ENCODE results near the gene CLNK. TPM values are rescaled to one million over a fixed set of nuclear protein-coding genes. Genes with fewer than 3 reads are reported as not detected.

The CLNK gene
- total and polyA plus RNA-seq, 2 of the 8 experiments (the other 6 are each of a cell fraction or from before 2014, with no cell fraction given): not detected

DNA sequence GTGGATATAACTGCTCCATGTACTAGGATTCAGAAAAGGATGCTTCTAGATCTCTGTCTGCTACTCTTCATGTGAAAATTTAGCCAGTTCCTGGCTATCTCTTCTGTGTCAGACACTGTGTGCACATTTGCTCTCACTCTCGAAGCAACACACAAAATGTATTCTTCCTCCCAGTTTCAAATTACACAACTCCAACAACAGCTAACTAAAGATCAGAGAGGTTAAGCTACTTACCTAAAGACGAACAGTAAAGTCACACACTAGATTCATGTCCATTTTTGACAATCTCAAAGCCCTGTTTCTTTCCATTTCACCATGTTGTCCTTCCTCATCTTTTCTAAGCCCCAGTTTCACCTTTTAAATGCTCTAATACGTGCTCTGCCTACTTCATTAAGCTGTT, 2.2 kb downstream of the CLNK start:
- no peak overlapping the region for H3K4ac ChIP-seq (replicated peaks; ENCODE audit: insufficient read length, low read depth, low read length)
- no peak overlapping the region for H2BK15ac ChIP-seq (ENCODE audit: low read length)
- H2BK5ac ChIP-seq (ENCODE audit: low read depth, low read length): no peak overlapping the region
- no peak overlapping the region for H3K4me2 ChIP-seq (ENCODE audit: insufficient read depth in 1 of 2, low read depth in 2 of 2, low read length in 2 of 2)
- no peak overlapping the region for H3K9ac ChIP-seq (replicated peaks in 1 of 4; ENCODE audit: extremely low read depth in 1 of 4, low read depth in 3 of 4, low read length in 3 of 4)
- H3K14ac ChIP-seq (ENCODE audit: insufficient read length): no peak overlapping the region
- H2BK20ac ChIP-seq (ENCODE audit: low read length): no peak overlapping the region
- no peak overlapping the region for H3K27ac ChIP-seq (ENCODE audit: low read depth, low read length)
- POLR2A ChIA-PET (ENCODE audit: partially characterized antibody): no interaction called here
- DNase-seq (ENCODE audit: low read depth in 1 of 2, low spot score in 2 of 2) (no peak), FAIRE-seq (no peak)
- no peak overlapping the region for H2AK5ac ChIP-seq (ENCODE audit: low read depth, low read length)
- H3K23ac ChIP-seq (ENCODE audit: insufficient read length): no peak overlapping the region
- no peaks in the 10 kb centered on the region for H3K79me1 ChIP-seq (ENCODE audit: low read depth, low read length)
- H2AFZ ChIP-seq (ENCODE audit: low read length): no peak overlapping the region
- no peak overlapping the region for H2BK120ac ChIP-seq (replicated peaks; ENCODE audit: low read depth, low read length)
- 91% methylated on average over 3 of the region's 3 CpGs; no CpG with 5 or more reads in 1 of the 2 experiments for WGBS, 2 experiments (ENCODE audit: extremely low coverage in 1 of 2, insufficient coverage in 1 of 2, insufficient read length in 1 of 2, insufficient replicate concordance in 2 of 2, low coverage in 1 of 2, low lambda C conversion rate in 2 of 2, missing lambda C conversion rate in 1 of 2)
- H3K9me3 ChIP-seq (ENCODE audit: insufficient read depth in 2 of 2, low read depth in 1 of 2, low read length in 1 of 2): no peaks in the 10 kb centered on the region
- H2BK12ac ChIP-seq (ENCODE audit: low read depth, low read length): no peak overlapping the region
- no peaks in the 10 kb centered on the region for H4K20me1 ChIP-seq (replicated peaks in 1 of 2; ENCODE audit: control insufficient read depth in 1 of 2, insufficient read depth in 2 of 2, low read length in 2 of 2)
- no peaks in the 10 kb centered on the region for H3K36me3 ChIP-seq (ENCODE audit: control insufficient read depth in 2 of 4, insufficient read depth in 4 of 4, low read length in 3 of 4)
- H3K4me3 ChIP-seq (ENCODE audit: extremely low read depth in 1 of 4, insufficient read depth in 2 of 4, low read depth in 3 of 4, low read length in 4 of 4): no peak overlapping the region
- no peak overlapping the region for H4K8ac ChIP-seq (ENCODE audit: extremely low read depth, insufficient read depth, low read length)
- TF ChIP-seq PHF8 (conservative IDR thresholded peaks at IDR 0.05; ENCODE audit: low read depth, low read length): no peak
- no peak for TF ChIP-seq GTF2F1 (IDR thresholded peaks at IDR 0.05; ENCODE audit: borderline replicate concordance, low read depth, low read length)
- TF ChIP-seq EP300 (IDR thresholded peaks at IDR 0.05; ENCODE audit: borderline replicate concordance in 1 of 2, low read depth in 2 of 2, low read length in 2 of 2): no peak
- no peak for TF ChIP-seq SUZ12 (IDR thresholded peaks at IDR 0.05; ENCODE audit: low read length)
- TF ChIP-seq, protein P1, sequence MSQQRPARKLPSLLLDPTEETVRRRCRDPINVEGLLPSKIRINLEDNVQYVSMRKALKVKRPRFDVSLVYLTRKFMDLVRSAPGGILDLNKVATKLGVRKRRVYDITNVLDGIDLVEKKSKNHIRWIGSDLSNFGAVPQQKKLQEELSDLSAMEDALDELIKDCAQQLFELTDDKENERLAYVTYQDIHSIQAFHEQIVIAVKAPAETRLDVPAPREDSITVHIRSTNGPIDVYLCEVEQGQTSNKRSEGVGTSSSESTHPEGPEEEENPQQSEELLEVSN (IDR thresholded peaks at IDR 0.05): no peak
- TF ChIP-seq KDM1A (IDR thresholded peaks at IDR 0.05; ENCODE audit: borderline replicate concordance, low read length): 0 out of 2 replicates have a peak, but pooled peaks have one; percentile 24
- TF ChIP-seq SRF (IDR thresholded peaks at IDR 0.05; ENCODE audit: low read depth, low read length): no peak
- H3K18ac ChIP-seq (ENCODE audit: extremely low read depth, low read length): no peak overlapping the region
- H4K91ac ChIP-seq (replicated peaks; ENCODE audit: insufficient read length, low read length): no peak overlapping the region
- H3K23me2 ChIP-seq (ENCODE audit: low read depth, low read length): no peaks in the 10 kb centered on the region
- H3K4me1 ChIP-seq (replicated peaks in 1 of 4; ENCODE audit: control insufficient read depth in 3 of 4, insufficient read depth in 4 of 4, low read length in 3 of 4): peaks cover 0 to under 1% (median 0%) of the 10 kb centered on the region in 4 experiments; a peak in 1 of 7 replicates
- H4K5ac ChIP-seq (ENCODE audit: insufficient read length, low read depth, low read length): no peak overlapping the region
- H3K79me2 ChIP-seq (ENCODE audit: control insufficient read depth in 1 of 2, insufficient read depth in 2 of 2, low read length in 2 of 2): no peaks in the 10 kb centered on the region
- CTCF ChIA-PET (ENCODE audit: partially characterized antibody): interaction anchor here (2.1 kb wide), 1 partner anchor 14 kb away, joined by 6 read pairs; no protein-coding TSS in a partner anchor
- H3K56ac ChIP-seq (replicated peaks; ENCODE audit: insufficient read length, low read depth, low read length): no peak overlapping the region
- H3K27me3 ChIP-seq (replicated peaks in 1 of 4; ENCODE audit: control insufficient read depth in 3 of 4, extremely low read depth in 1 of 4, insufficient read depth in 3 of 4, low read length in 3 of 4): no peaks in the 10 kb centered on the region
